OCI-LY7 (cell line): ENCODE measurements around the gene LPO. TPM values are rescaled to one million over a fixed set of nuclear protein-coding genes. Genes with fewer than 3 reads are reported as not detected.

Experiments used
- BruUV-seq: library from RNA; stranded (reverse); fragments of 400-500 nt; replicated peaks from 2 replicates; lab custom pipeline; 2021; lab: Mats Ljungman, UMichigan
- CTCF ChIA-PET: fragments of 300-600 bp; sonication (Branson Sonifier 250); formaldehyde crosslinking; loops from one replicate; lab custom pipeline; 2022; ENCODE audit warnings: antibody characterized with exemption; ENCODE audit not compliant: unreplicated experiment; lab: Charles Lee
- POLR2A ChIA-PET: fragments of 300-600 bp; sonication (Branson Sonifier 250); formaldehyde crosslinking; loops from one replicate; lab custom pipeline; 2022; ENCODE audit warnings: antibody characterized with exemption; lab: Charles Lee
- DNase-seq: peaks from one replicate; pipeline ENCODE4 v3.0.0-alpha.2; 2015; ENCODE audit warnings: low spot score
- H2AFZ ChIP-seq: fragments of 200-600 bp; sonication (generic), shearing (Covaris generic); 2 replicates; pipeline ENCODE4 v1.6.1; 2014; ENCODE audit warnings: mild to moderate bottlenecking, antibody characterized with exemption, low read length, moderate library complexity
- H3K27ac ChIP-seq: fragments of 200-600 bp; sonication (generic); 2 replicates; pipeline ENCODE4 v1.5.1; 2014; ENCODE audit warnings: mixed run types, low read depth, mild to moderate bottlenecking, moderate library complexity, low read length, inconsistent platforms; ENCODE audit not compliant: poor library complexity, severe bottlenecking
- H3K36me3 ChIP-seq: fragments of 200-600 bp; sonication (generic); 2 replicates; pipeline ENCODE4 v1.6.1; 2014; ENCODE audit warnings: mild to moderate bottlenecking, antibody characterized with exemption, low read length, moderate library complexity, mixed read lengths; ENCODE audit not compliant: insufficient read depth
- H3K4me1 ChIP-seq: fragments of 200-600 bp; sonication (generic); 2 replicates; pipeline ENCODE4 v1.5.1; 2014; ENCODE audit warnings: mild to moderate bottlenecking, low read length; ENCODE audit not compliant: insufficient read depth, poor library complexity, severe bottlenecking
- H3K4me2 ChIP-seq: fragments of 200-600 bp; sonication (generic); 2 replicates; pipeline ENCODE4 v1.6.1; 2014; ENCODE audit warnings: mild to moderate bottlenecking, low read length
- H3K4me3 ChIP-seq: fragments of 200-600 bp; sonication (generic); 2 replicates; pipeline ENCODE4 v1.5.1; 2014; ENCODE audit warnings: mild to moderate bottlenecking, low read depth, low read length; ENCODE audit not compliant: poor library complexity, severe bottlenecking
- H3K79me2 ChIP-seq: fragments of 200-600 bp; sonication (generic); 2 replicates; pipeline ENCODE4 v1.6.1; 2016; ENCODE audit warnings: low read depth, mild to moderate bottlenecking, low read length, moderate library complexity, mixed read lengths; ENCODE audit not compliant: insufficient read depth
- H3K9me2 ChIP-seq: fragments of 200-600 bp; sonication (generic); 2 replicates; pipeline ENCODE4 v1.6.1; 2016; ENCODE audit warnings: mild to moderate bottlenecking, low read length, mixed read lengths; ENCODE audit not compliant: insufficient read depth
- H3K9me3 ChIP-seq: fragments of 200-600 bp; sonication (generic); 2 replicates; pipeline ENCODE4 v1.6.1; 2014; ENCODE audit warnings: mild to moderate bottlenecking, mixed run types, low read length, mixed read lengths
- H4K20me1 ChIP-seq: fragments of 200-600 bp; sonication (generic); 2 replicates; pipeline ENCODE4 v1.6.1; 2014; ENCODE audit warnings: mild to moderate bottlenecking, antibody characterized with exemption, low read length, moderate library complexity, mixed read lengths; ENCODE audit not compliant: insufficient read depth
- EZH2phosphoT487 ChIP-seq: fragments of 200-600 bp; sonication (generic); IDR thresholded peaks from 2 replicates; pipeline ENCODE4 v1.6.1; 2018; ENCODE audit warnings: low read depth, borderline replicate concordance, mild to moderate bottlenecking, mixed run types, antibody characterized with exemption, low read length, moderate library complexity, mixed read lengths
- intact Hi-C: fragments of 100-400 bp; cut with micrococcal nuclease; formaldehyde crosslinking; loops from one replicate; pipeline ENCODE4 v1.10.0; 2022; ENCODE audit not compliant: unreplicated experiment
- total RNA-seq, 2 experiments: library from RNA; depleted of rRNA in 1 of 2; stranded (reverse); fragments of >200 nt in 1 of 2; shearing (Covaris generic) in 1 of 2; gene quantifications; 2 replicates each; pipeline ENCODE4 v1.2.3, GENCODE V29; 2014 to 2022
- TF ChIP-seq, protein P1 (sequence below): fragments of 200-600 bp; sonication (generic); conservative IDR thresholded peaks from 2 replicates; pipeline ENCODE4 v1.5.1; 2014; ENCODE audit warnings: mild to moderate bottlenecking, antibody characterized with exemption, low read length, moderate library complexity, mixed read lengths

LPO gene
- total RNA-seq, 2 experiments from 2014 or later, result not detected

DNA sequence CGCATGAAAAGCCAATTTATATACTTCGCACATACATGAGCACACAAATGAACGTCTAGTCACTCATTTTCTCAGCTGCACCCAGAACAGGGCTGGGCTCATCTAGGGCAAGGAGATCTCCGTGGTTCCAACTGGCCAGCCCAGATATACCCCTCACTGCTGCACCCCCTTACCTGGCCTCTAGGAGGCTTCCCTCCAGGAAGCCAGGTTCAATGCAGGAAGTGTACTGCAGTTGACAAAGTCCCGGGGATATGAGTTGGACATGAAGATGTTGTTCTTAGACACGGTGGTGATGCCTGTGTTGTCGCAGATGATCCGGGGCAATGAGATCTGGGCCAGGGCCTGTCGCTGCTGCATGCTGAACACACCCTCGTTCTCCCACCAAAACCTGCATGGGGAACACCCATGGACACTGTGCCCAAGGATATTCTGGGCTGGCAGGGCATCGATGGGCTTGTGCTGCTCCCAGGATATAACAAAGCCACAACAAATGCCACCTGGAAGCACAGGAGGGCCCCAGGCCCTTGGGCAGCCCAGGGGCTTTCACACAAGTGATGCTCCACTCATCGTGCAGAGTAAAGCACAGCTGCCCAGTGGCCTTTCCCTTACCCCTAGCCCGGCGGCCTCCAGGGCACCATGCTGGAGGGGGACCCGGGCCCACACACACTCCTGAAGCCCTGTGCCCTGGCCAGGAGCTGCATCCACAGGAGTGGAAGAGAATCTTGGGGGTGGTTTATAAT lies 32.3 kb downstream of the LPO start:
- Histone ChIP-seq H4K20me1 (no peaks in the 10 kb centered on the region), H3K27ac (no peak overlapping the region), H3K4me3 (no peak overlapping the region), H3K4me1 (no peaks in the 10 kb centered on the region), H2AFZ (no peak overlapping the region), H3K4me2 (no peak overlapping the region), H3K9me2 (no peaks in the 10 kb centered on the region), H3K9me3 (no peaks in the 10 kb centered on the region), H3K36me3 (no peaks in the 10 kb centered on the region), H3K79me2 (no peaks in the 10 kb centered on the region)
- DNase-seq, result peak; percentile 11
- no TSS peak for BruUV-seq
- TF ChIP-seq, protein P1, sequence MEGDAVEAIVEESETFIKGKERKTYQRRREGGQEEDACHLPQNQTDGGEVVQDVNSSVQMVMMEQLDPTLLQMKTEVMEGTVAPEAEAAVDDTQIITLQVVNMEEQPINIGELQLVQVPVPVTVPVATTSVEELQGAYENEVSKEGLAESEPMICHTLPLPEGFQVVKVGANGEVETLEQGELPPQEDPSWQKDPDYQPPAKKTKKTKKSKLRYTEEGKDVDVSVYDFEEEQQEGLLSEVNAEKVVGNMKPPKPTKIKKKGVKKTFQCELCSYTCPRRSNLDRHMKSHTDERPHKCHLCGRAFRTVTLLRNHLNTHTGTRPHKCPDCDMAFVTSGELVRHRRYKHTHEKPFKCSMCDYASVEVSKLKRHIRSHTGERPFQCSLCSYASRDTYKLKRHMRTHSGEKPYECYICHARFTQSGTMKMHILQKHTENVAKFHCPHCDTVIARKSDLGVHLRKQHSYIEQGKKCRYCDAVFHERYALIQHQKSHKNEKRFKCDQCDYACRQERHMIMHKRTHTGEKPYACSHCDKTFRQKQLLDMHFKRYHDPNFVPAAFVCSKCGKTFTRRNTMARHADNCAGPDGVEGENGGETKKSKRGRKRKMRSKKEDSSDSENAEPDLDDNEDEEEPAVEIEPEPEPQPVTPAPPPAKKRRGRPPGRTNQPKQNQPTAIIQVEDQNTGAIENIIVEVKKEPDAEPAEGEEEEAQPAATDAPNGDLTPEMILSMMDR, result peak; percentile 59
- TF ChIP-seq EZH2phosphoT487, result no peak
- CTCF ChIA-PET, result no interaction called here
- intact Hi-C loops, result no loop called here
- POLR2A ChIA-PET, result no interaction called here

DNA sequence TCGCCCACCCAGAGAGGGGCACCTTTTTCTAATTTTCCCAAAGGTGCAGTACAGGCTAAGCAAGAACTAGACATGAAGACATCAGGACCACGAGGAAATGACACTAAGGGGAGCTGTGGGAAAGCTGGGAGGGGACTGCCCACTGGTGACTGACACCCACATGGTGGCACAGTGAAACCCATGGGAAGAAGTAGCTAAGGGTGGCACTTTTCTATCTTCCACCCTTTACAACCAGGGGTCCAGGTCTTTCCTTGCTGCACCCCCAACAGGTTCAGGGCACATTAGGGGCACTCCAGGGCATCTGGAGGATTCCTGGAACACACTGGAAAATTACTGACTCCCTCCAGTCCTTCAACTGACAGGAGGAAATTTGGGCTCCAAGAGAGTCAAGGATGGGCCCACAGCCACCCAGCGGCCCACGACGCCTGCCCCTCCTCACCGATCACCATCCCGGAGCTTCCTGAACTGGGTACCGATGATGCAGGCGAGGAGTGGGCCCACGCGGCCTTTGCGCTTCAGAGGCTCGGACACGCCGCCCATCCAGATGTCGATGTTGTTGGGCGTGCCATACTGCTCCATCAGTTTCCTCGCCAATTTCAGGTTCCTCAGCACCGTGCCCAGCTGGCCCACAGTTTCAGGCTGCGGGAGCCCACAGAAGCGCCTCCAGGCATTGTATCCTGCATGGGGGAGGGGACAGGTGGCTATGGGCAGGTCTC lies 33.0 kb downstream of the LPO start:
- Histone ChIP-seq H3K79me2 (no peaks in the 10 kb centered on the region), H3K36me3 (no peaks in the 10 kb centered on the region), H3K4me2 (no peak overlapping the region)

More for the DNA sequence above, 33.0 kb downstream of the LPO start:
- Histone ChIP-seq H3K4me1 (no peaks in the 10 kb centered on the region), H3K4me3 (no peak overlapping the region), H2AFZ (no peak overlapping the region), H3K9me2 (no peaks in the 10 kb centered on the region), H3K9me3 (no peaks in the 10 kb centered on the region), H3K27ac (no peak overlapping the region), H4K20me1 (no peaks in the 10 kb centered on the region)
- TF ChIP-seq, protein P1, result no peak
- TF ChIP-seq EZH2phosphoT487, result no peak
- intact Hi-C loops, result no loop called here
- BruUV-seq, result no TSS peak
- CTCF ChIA-PET, result no interaction called here
- DNase-seq, result no peak
- POLR2A ChIA-PET, result no interaction called here
